Astrocyte of the spinal cord (primary cell): Measurements from ENCODE around the gene CERS1.

ENCODE experiments used
- DNase-seq: peaks from one replicate; pipeline ENCODE4 v3.0.0; 2011; ENCODE audit warnings: low read depth, low spot score
- H3K4me3 ChIP-seq: 2 replicates; pipeline ENCODE4 v1.5.1; 2011; ENCODE audit warnings: low read depth, mild to moderate bottlenecking, low read length, moderate library complexity
- CTCF ChIP-seq: IDR thresholded peaks from 2 replicates; pipeline ENCODE4 v1.5.1; 2012; ENCODE audit warnings: low read depth, mild to moderate bottlenecking, low read length, inconsistent platforms
- in situ Hi-C: cut with HindIII; loops from 2 replicates; pipeline ENCODE4 v1.10.0; 2017; ENCODE audit warnings: low sequenced_read_pairs

CERS1 gene

GRCh38 chr19:18855647-18856384 lies 40.1 kb downstream of the CERS1 start:
- no peak overlapping the region for H3K4me3 ChIP-seq
- in situ Hi-C loops, result no loop called here
- no peak for TF ChIP-seq CTCF
- DNase-seq, result no peak

- DNase-seq, result no peak
- H3K4me3 ChIP-seq, result no peak overlapping the region
- in situ Hi-C loops, result no loop called here
- no peak for TF ChIP-seq CTCF
Observed at GRCh38 chr19:18854982-18855381, 41.0 kb downstream of the CERS1 start.

- TF ChIP-seq CTCF, result peak; percentile 3
- H3K4me3 ChIP-seq, result no peak overlapping the region
- no peak for DNase-seq
- in situ Hi-C loops, result no loop called here
Observed at GRCh38 chr19:18853755-18854427, 42.1 kb downstream of the CERS1 start.

GRCh38 chr19:18852648-18853047 lies 43.3 kb downstream of the CERS1 start:
- no peak for TF ChIP-seq CTCF
- H3K4me3 ChIP-seq, result no peak overlapping the region
- no peak for DNase-seq
- in situ Hi-C loops, result no loop called here

GRCh38 chr19:18851673-18852325 lies 44.2 kb downstream of the CERS1 start:
- DNase-seq, result no peak
- H3K4me3 ChIP-seq, result no peak overlapping the region
- TF ChIP-seq CTCF, result no peak
- in situ Hi-C loops, result no loop called here

GRCh38 chr19:18850471-18851375 lies 45.2 kb downstream of the CERS1 start:
- DNase-seq, result no peak
- no peak for TF ChIP-seq CTCF
- in situ Hi-C loops, result no loop called here
- no peak overlapping the region for H3K4me3 ChIP-seq
